H54 (cell line): ENCODE data around the gene HRC.

Experiments used
- DNase-seq: peaks from one replicate; pipeline ENCODE4 v3.0.0; 2011; ENCODE audit warnings: low spot score, mixed read lengths; ENCODE audit not compliant: insufficient read length
- FAIRE-seq: peaks from 3 replicates; lab custom pipeline; 2011; peaks lifted over from hg19 to GRCh38; lab: Jason Lieb, UNC
- POLR2A ChIP-seq: IDR thresholded peaks from 2 replicates; pipeline ENCODE4 v1.6.1; 2011; ENCODE audit warnings: low read depth, mild to moderate bottlenecking, low read length

The HRC gene

GRCh38 chr19:49107625-49108459 is 47.4 kb downstream of the HRC start:
- no peak for TF ChIP-seq POLR2A

GRCh38 chr19:49106648-49107135 is 48.5 kb downstream of the HRC start:
- no peak for TF ChIP-seq POLR2A
- FAIRE-seq = no peak
- no peak for DNase-seq

More at GRCh38 chr19:49107625-49108459, 47.4 kb downstream of the HRC start:
- FAIRE-seq (no peak), DNase-seq (no peak)

- FAIRE-seq = no peak
- no peak for TF ChIP-seq POLR2A
These were observed 50.8 kb downstream of the HRC start for GRCh38 chr19:49104229-49104864.

GRCh38 chr19:49103331-49104085 is 51.7 kb downstream of the HRC start:
- DNase-seq (no peak), FAIRE-seq (no peak)
- no peak for TF ChIP-seq POLR2A

More at GRCh38 chr19:49104229-49104864, 50.8 kb downstream of the HRC start:
- DNase-seq = no peak

GRCh38 chr19:49102303-49102702 is 52.9 kb downstream of the HRC start:
- FAIRE-seq (no peak), DNase-seq (no peak)
- TF ChIP-seq POLR2A = no peak
